GM19395 (cell line): ENCODE data around the gene C15orf39.
A peak's percentile ranks its signal among the peaks of the same experiment; 100 is the strongest.
"Not testable (repeated sequence)": the region's sequence is repeated elsewhere in the genome, so short reads cannot be mapped to it uniquely, and the experiment has no call there.

Source experiments
- ATAC-seq: cut with Tn5 transposase; IDR thresholded peaks from one replicate; pipeline ENCODE4 v1.9.1; 2021; ENCODE audit warnings: mild to moderate bottlenecking, moderate library complexity; ENCODE audit not compliant: unreplicated experiment

C15orf39 gene

GRCh38 chr15:75201616-75202250 is at the start of gene C15orf39:
TSS of gene C15orf39 (plus strand) at chr15:75201882. CDS start at chr15:75206049, 4,167 bp downstream.
- ATAC-seq = peak; percentile 37

GRCh38 chr15:75152382-75153079 is 49.2 kb upstream of the C15orf39 start:
- no peak for ATAC-seq

DNA sequence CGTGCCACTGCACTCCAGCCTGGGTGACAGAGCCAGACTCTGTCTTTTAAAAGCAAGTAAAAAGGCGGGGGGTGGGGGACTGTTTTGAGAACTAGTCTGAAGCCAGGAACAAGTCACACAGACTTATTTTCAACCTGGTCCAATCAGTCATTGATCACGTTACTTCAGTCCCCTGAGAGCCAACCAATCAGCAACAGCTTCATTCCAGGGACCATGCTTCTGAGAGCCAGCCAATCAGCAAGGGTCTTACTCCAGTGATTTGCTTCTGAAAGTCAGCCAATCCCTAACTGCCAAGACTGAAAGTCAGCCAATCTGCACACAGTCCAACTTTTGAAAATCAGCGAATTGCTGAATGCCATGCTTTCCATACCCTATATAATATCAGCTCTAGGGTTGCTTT is 48.6 kb upstream of the C15orf39 start:
- ATAC-seq = no peak

GRCh38 chr15:75153565-75154276 is 48.0 kb upstream of the C15orf39 start:
- no peak for ATAC-seq

GRCh38 chr15:75154461-75155062 is 47.1 kb upstream of the C15orf39 start:
- no peak for ATAC-seq

- no peak for ATAC-seq
Observed at GRCh38 chr15:75156326-75157215, 45.1 kb upstream of the C15orf39 start.

- no peak for ATAC-seq
Observed at GRCh38 chr15:75158402-75158801, 43.3 kb upstream of the C15orf39 start.

GRCh38 chr15:75159244-75159643 is 42.4 kb upstream of the C15orf39 start:
- no peak for ATAC-seq

DNA sequence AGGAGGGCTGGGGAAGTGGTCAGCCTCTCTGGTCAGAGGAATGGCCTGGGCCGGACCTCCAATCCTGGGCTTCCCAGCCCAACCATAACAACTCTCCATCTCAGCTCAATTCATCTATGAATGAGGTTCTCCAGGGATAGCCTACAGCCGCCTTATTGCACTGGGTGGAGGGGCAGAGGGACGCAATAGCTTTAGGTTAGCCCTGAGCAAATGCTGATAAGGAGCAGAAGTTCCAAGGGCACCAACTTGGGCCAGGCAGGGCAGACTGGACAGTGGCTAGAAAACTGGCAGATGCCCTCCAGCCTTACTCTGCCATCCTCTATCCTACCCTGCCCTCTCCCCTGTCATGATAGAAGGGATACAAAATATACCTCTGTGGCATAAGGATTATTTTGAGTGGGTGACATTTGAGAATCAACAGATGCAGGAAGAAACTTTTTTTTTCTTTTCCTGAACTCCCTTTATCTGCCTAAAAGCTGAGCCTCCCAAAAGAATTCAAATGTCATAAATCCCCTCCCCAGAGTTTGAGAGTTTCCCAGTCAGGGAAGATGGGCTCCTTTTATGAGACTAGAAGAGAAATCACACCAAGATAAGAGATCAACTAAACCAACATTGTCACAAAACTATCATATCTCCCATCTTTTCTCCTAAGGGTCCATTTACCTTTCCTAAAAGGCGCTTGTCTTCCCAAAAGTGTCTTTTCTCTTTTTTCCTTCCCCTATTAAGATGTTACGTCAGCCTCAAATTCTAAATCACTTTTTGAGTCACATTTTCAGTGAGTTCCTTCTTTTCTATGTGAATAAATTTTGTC is 40.4 kb upstream of the C15orf39 start:
- ATAC-seq = no peak

GRCh38 chr15:75161917-75162414 is 39.7 kb upstream of the C15orf39 start:
- no peak for ATAC-seq

DNA sequence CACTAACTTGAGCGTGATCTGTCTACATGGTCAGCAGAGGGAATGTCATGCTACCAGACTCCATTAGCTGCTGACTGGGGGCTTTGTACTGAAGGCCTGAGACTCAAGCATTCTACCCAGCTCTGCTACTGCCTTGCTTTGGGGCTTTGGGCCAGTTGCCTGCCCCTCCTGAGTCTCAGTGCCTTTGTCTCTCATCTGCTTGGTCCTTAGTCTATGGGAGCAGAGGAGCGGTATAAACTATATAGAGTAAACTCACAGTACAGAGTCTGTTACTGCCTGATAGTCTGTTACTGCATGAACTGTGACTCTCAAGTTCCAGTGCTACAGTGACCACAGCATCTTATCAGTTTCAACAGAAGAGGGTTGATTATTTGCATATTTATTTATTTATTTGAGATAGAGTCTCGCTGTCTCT is 38.5 kb upstream of the C15orf39 start:
- no peak for ATAC-seq

DNA sequence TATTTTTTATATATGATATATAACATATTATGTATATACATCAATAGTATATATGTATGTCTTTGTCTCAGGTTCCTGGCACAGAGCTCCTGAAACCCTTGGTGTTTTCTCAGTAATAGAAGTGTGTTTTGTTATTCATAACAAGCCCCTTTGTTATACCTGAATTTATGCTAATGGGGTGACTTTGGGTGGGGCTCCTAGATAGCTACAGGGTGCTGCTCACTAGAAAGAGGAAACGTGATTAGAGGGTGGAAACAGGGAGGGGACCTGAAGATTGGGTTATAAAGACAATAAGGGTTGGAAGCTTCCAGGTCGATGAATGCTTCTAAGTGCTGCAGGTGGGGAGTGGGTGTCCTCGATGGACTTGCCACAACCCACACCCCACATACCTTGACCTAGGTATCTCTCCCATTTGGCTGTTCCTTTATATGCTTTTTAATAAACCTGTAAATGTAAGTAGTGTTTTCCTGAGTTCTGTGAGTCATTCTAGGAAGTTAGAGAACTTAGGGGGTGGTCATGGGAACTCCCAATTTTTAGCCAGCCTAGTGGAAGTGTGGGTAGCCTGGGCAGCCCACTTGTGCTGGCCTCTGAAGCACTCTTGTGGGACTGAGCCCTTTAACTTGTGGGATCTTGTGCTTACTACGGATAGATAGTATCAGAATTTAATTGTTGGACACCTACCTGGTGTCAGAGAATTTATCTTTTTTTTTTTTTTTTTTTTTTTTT is 36.9 kb upstream of the C15orf39 start:
- no peak for ATAC-seq

GRCh38 chr15:75166489-75167063 is 35.1 kb upstream of the C15orf39 start:
- ATAC-seq = not testable (repeated sequence)

- no peak for ATAC-seq
Observed at GRCh38 chr15:75167588-75168350, 33.9 kb upstream of the C15orf39 start.

DNA sequence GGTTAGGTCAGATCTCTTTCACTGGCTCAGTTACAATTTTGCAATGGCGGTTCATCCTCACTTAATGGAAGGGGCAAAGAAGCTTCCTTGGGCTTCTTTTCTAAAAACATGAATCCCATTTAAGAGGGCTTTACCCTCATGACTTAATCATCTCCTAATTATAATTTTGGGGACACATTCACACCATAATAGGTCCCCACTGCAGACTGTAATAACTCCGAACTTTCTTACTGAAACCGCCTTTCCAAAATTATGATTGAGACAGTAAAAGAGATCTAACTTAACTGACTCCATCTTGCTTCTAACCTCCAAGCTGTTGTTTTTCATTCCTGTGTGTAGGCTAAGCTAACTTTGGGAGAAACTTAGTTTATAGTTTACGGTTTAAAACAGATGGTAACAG is 33.3 kb upstream of the C15orf39 start:
- ATAC-seq = no peak

- ATAC-seq = no peak
Observed at GRCh38 chr15:75170203-75170602, 31.5 kb upstream of the C15orf39 start.

DNA sequence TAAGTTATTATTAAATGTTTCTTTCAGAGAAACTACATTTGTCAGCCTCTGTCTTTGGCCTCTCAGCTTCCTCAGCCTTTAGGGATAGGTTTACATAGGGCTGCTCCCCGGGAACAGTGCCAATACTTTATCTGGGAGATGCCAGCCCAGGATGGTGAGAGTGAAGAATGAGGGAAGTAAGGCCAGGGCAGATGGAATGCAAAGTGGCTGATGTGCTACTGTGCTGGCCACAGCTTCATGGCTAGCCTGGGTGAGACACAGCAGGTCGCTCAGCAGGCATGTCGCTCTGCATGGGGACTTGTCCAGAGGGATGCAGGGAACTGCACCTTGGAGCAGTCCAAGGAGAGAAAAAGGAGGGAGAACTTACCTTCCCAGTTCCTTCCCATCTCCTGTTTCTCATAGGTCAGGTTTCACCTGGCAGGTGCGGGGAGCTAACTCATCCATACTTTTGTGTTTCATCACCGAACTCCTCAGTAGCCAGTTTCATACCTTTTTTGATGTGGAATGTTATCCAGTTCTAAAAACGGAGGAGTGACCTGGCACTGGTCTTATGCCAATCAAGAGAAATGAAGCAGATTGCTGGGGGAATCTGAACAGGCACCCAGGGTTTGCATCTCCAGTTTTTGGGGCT is 30.9 kb upstream of the C15orf39 start:
- ATAC-seq = no peak
